ENCODE results near the gene CRTC1.
"Not testable (repeated sequence)": the region's sequence is repeated elsewhere in the genome, so short reads cannot be mapped to it uniquely, and the experiment has no call there.

Gene CRTC1

DNA sequence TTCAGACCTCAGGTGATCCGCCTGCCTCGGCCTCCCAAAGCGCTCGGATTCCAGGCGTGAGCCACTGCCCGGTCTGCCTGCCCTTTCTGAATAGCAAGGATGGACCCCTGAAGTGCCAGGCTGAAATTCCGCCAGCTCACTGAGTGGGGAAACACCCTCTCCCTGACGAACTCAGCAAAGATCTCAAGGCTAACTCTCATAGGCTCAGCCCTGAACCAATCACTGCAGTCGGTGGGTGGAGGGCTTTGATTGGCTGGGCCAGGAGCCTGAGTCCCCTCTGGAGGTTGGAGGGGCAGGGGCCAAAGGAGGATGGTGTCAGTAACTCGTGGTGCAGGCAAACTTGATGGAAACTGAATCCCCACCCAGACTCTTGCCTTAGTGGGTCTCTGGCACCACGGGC is 118.9 kb downstream of the CRTC1 start:
- DNase-seq (ENCODE audit: low read depth): no peak

DNA sequence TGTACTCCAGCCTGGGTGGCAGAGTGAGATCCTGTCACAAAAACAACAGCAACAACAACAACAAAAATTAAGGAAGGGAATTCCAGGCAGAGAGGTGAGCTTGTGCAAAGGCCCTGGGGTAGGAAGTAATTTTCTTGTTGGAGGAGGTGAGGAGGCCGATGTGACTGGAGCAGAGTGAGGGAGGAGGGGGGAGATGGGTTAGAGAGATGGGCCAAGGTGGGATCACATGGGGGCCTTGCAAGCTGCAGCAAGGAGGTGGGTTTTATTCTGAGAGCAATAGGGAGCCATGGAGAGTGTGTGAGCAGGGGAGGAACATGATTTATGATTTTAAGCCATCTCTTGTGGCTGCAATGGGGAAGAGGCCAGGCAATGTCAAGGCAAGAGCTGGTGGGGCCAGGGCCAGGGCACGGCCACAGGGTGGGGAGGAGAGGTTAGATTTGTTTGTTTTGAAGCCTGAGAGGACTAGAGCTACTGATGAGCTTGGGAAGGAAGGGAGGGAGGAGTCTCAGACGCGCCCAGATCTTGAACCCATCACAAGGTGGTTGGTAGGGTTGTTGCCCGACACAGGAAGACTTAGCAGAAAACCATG is 120.2 kb downstream of the CRTC1 start:
- DNase-seq (ENCODE audit: low read depth): no peak

DNA sequence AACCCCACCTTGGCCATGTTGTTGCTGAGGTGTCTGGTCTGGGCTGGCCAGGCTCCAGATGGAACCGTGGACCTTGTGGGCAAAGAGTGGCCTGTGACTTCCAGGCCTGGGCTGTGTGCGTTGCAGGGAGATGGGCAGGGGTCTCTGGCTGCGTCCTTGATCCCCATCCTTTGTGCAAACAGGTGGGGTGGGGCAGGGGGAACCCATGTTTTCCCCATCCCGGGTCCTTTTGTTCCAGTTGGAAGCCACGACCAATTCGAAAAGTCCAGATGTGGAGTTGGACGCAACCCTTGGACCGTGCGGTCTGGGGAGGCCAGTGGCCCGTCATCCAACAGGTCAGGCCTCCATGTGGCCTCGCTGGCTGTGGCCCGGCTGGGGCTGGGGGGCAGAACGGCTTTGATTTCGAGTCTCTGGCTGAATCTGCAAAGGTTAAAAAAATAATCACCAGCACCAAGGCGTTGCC is 120.7 kb downstream of the CRTC1 start:
- no peak for DNase-seq (ENCODE audit: low read depth)

- no peak for DNase-seq (ENCODE audit: low read depth)
Measured at GRCh38 chr19:18804643-18805042, 121.2 kb downstream of the CRTC1 start.

GRCh38 chr19:18807861-18808331 is 124.4 kb downstream of the CRTC1 start:
- no peak for DNase-seq (ENCODE audit: low read depth)

DNA sequence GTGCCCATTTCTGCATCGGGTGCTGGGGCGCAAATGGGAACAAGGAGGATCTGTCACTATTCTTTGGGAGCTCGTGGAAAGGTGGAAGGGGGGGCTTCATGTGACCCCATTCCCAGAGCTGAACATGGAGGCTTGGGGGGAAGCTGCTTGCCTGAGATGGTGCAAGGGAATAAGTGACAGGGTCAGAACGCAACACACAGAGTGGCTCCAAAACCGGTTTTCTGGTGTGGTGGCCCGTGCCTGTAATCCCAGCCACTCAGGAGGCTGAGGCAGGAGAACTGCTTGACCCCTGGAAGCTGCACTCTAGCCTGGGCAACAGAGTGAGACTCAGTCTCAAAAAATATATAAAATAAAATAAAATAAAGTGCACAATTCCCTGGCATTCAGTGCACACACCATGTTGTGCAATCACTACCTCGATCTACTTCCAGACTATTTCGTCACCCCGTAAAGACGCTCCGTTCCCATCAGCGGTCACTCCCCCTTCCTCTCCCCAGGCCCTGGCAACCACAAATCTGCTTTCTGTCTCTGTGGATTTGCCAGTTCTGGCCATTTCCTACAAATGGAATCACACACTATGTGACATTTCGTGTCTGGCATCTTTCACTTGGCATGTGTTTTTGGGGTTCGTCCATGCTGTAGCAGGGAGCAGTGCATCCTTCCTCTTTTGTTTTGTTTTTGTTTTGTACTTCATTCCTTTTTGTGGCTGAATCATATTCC is 125.8 kb downstream of the CRTC1 start:
- DNase-seq (ENCODE audit: low read depth): no peak

- not testable (repeated sequence) for DNase-seq (ENCODE audit: low read depth)
Measured at GRCh38 chr19:18811638-18812037, 128.2 kb downstream of the CRTC1 start.

DNA sequence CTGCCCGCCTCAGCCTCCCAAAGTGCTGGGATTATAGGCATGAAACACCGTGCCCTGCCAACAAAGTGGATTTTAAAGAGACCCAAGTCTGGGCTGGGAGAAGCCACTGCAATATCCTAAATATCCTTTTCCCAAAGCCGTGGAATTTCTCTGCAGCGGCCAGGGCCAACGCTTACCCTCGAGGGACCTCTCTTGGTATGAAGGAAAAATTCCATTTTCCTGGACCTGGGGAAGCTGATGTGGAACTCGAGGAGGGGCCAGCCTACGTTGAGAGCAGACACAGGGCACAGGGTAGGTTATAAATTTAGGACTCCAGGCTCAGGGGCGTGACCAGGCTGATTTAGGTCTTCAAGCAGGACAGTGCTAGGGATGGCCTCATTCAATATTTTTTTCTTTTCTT is 130.6 kb downstream of the CRTC1 start:
- DNase-seq (ENCODE audit: low read depth): no peak

- DNase-seq (ENCODE audit: low read depth): no peak
Measured at GRCh38 chr19:18815673-18816072, 132.2 kb downstream of the CRTC1 start.

DNA sequence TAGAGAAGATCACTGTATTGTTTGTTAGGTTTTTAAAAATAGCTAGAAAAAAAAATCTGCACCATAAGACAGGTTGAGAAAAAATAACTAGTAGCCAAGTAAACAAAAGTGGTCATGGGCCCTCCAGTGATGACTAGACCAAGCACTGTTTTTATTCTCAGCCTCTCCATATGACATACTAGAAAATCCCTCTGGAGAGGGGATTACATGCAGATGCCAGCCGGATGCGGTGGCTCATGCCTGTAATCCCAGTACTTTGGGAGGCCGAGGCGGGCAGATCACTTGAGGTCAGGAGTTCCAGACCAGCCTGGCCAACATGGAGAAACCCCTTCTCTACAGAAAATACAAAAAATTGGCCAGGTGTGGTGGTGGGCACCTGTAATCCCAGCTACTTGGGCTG is 133.2 kb downstream of the CRTC1 start:
- DNase-seq (ENCODE audit: low read depth): not testable (repeated sequence)

DNA sequence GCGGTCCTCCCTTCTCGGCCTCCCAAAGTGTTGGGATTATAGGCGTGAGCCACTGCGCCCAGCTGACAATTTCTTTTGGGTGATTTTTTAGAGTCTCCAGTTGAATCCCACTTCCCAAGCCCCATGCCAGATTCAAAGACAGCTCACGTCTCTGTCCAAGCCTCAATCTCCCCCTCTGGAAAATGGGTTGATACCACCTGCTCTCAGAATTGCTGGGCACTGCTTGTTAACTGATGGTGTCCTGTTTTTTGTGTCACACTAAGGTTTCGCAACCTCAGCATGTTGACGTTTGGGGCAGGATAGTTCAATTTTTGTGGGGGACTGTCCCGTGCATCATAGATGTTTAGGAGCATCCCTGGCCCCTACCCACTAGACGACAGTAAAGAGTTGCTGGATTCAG is 134.1 kb downstream of the CRTC1 start:
- DNase-seq (ENCODE audit: low read depth): no peak

- DNase-seq (ENCODE audit: low read depth): no peak
Measured at GRCh38 chr19:18828786-18829185, 145.3 kb downstream of the CRTC1 start.

DNA sequence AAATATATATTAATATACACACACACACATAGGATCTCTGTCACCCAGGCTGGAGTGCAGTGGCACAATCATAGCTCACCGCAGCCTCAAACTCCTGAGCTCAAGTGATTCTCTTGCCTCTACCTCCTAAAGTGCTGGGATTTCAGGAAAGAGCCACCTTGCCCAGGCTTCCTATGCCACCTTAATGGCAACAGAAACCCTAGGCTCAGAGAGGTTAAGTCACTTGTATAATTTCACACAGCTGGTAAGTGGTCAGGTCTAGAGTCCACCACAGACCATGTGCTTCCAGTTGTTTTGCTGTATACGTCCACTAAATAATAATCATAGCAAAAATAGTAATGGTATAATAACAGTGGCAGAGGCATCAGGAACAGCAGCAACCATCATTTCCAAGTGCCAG is 147.0 kb downstream of the CRTC1 start:
- DNase-seq (ENCODE audit: low read depth): no peak

- peak; percentile 52 for DNase-seq (ENCODE audit: low read depth)
Measured at GRCh38 chr19:18831524-18832305, 148.2 kb downstream of the CRTC1 start, which contains the start of gene UPF1. TSS of gene UPF1 (plus strand) at chr19:18831959. CDS start at chr19:18832210, 251 bp downstream.

All from HS-5 (cell line).